Gastroesophageal sphincter (tissue), 3 donors: ENCODE results near the gene ZBTB47.

Experiments used
- CTCF ChIP-seq, 4 experiments: fragments of 200-600 bp in 2 of 4; fragments of 450-650 bp in 2 of 4; sonication (generic) in 1 of 4; IDR thresholded peaks; one replicate each; pipeline ENCODE4 v1.5.1; 2017 to 2019; ENCODE audit warnings: antibody characterized with exemption in 4 of 4, mild to moderate bottlenecking in 2 of 4, moderate library complexity in 2 of 4
- POLR2AphosphoS5 ChIP-seq: sonication (generic); formaldehyde crosslinking; IDR thresholded peaks from one replicate; pipeline ENCODE4 v1.6.1; 2017; ENCODE audit warnings: antibody characterized with exemption

GRCh38 chr3:42701371-42702065 lies 48.0 kb downstream of the ZBTB47 start:
- no peak for TF ChIP-seq POLR2AphosphoS5
- TF ChIP-seq CTCF (IDR thresholded peaks at IDR 0.05): no peak
